HCT116 (cell line): Measurements from ENCODE around the gene UTS2R. TPM values are rescaled to one million over a fixed set of nuclear protein-coding genes. Genes with fewer than 3 reads are reported as not detected.

Experiments
- ATAC-seq: fragments of 200-7000 bp; cut with Tn5 transposase; 2 replicates; pipeline ENCODE4 v1.9.1; 2020; ENCODE audit warnings: mild to moderate bottlenecking, moderate library complexity
- BruUV-seq: library from RNA; stranded (reverse); fragments of 400-500 nt; replicated peaks from 2 replicates; lab custom pipeline; 2021; lab: Mats Ljungman, UMichigan
- CTCF ChIA-PET: fragments of 300-600 bp; sonication (Branson Sonifier 250); formaldehyde crosslinking; loops from one replicate; lab custom pipeline; 2021; ENCODE audit warnings: antibody characterized with exemption; lab: Charles Lee
- POLR2A ChIA-PET: fragments of 300-600, 350-600 bp; sonication (Branson Sonifier 250); formaldehyde crosslinking; loops from one replicate; lab custom pipeline; 2021; ENCODE audit warnings: antibody characterized with exemption; lab: Charles Lee
- RAD21 ChIA-PET, 2 experiments: fragments of 300-600 bp; sonication (Branson Sonifier 250); formaldehyde crosslinking; loops; one replicate each; lab custom pipeline; 2023; ENCODE audit warnings: low total read pairs in 2 of 2; ENCODE audit not compliant: uncharacterized antibody in 2 of 2, unreplicated experiment in 2 of 2, low non-redundant PET in 1 of 2; lab: Charles Lee
- DNase-seq: peaks from one replicate; pipeline ENCODE4 v3.0.0-alpha.2; 2010; ENCODE audit warnings: low read depth, low spot score
- H2AFZ ChIP-seq: fragments of 200-600 bp; shearing (Covaris generic), sonication (generic); 2 replicates; pipeline ENCODE4 v1.6.1; 2017; ENCODE audit warnings: low read depth, mixed run types, mixed read lengths, antibody characterized with exemption, low read length; ENCODE audit not compliant: poor library complexity, severe bottlenecking
- H3K27ac ChIP-seq: 2 replicates; pipeline ENCODE4 v1.5.1; 2012; ENCODE audit warnings: low read depth, low read length
- H3K27me3 ChIP-seq: fragments of 200-600 bp; sonication (generic); 2 replicates; pipeline ENCODE4 v1.6.1; 2016; ENCODE audit warnings: mixed run types, low read length, mixed read lengths; ENCODE audit not compliant: insufficient read depth
- H3K36me3 ChIP-seq, 2 experiments: fragments of 200-500 bp in 1 of 2; fragments of 200-600 bp in 1 of 2; sonication (Bioruptor generic) in 1 of 2; sonication (generic) in 1 of 2; 2 replicates each; pipeline versions ENCODE4 v1.5.1 to v1.6.1; 2014 to 2016; ENCODE audit warnings: low read length in 2 of 2, inconsistent platforms in 1 of 2, mixed read lengths in 1 of 2, mixed run types in 1 of 2; ENCODE audit not compliant: insufficient read depth in 2 of 2, control insufficient read depth in 1 of 2
- H3K4me1 ChIP-seq, 2 experiments: fragments of 200-600 bp in 1 of 2; sonication (generic) in 1 of 2; 2 replicates each; pipeline versions ENCODE4 v1.5.1 to v1.6.1; 2012 to 2017; ENCODE audit warnings: low read length in 2 of 2, inconsistent platforms in 1 of 2, mild to moderate bottlenecking in 1 of 2, mixed read lengths in 1 of 2, mixed run types in 1 of 2, moderate library complexity in 1 of 2; ENCODE audit not compliant: insufficient read depth in 2 of 2, control insufficient read depth in 1 of 2
- H3K4me2 ChIP-seq: fragments of 200-600 bp; sonication (generic); 2 replicates; pipeline ENCODE4 v1.6.1; 2017; ENCODE audit warnings: mixed run types, low read length, mixed read lengths
- H3K4me3 ChIP-seq, 2 experiments: fragments of 200-600 bp in 1 of 2; sonication (generic) in 1 of 2; replicated peaks in 1 of 2; 2 replicates each; pipeline ENCODE4 v1.5.1; 2011 to 2016; ENCODE audit warnings: low read length in 2 of 2, control low read depth in 1 of 2, low read depth in 1 of 2, mild to moderate bottlenecking in 1 of 2, mixed read lengths in 1 of 2, mixed run types in 1 of 2
- H3K79me2 ChIP-seq: fragments of 200-600 bp; sonication (generic); 2 replicates; pipeline ENCODE4 v1.6.1; 2017; ENCODE audit warnings: mild to moderate bottlenecking, mixed run types, low read length, moderate library complexity, mixed read lengths; ENCODE audit not compliant: insufficient read depth
- H3K9ac ChIP-seq: fragments of 200-600 bp; sonication (generic); 2 replicates; pipeline ENCODE4 v1.6.1; 2016; ENCODE audit warnings: low read length, mixed read lengths
- H3K9me2 ChIP-seq: fragments of 200-600 bp; sonication (generic), shearing (Covaris generic); 2 replicates; pipeline ENCODE4 v1.6.1; 2017; ENCODE audit warnings: mixed run types, mild to moderate bottlenecking, moderate library complexity; ENCODE audit not compliant: insufficient read depth
- H3K9me3 ChIP-seq, 2 experiments: fragments of 200-500 bp in 1 of 2; fragments of 200-600 bp in 1 of 2; sonication (Bioruptor generic) in 1 of 2; sonication (generic) in 1 of 2; 2 replicates each; pipeline ENCODE4 v1.6.1; 2014 to 2017; ENCODE audit warnings: low read length in 2 of 2, mixed read lengths in 2 of 2, inconsistent platforms in 1 of 2, low read depth in 1 of 2, mild to moderate bottlenecking in 1 of 2, mixed run types in 1 of 2, moderate library complexity in 1 of 2; ENCODE audit not compliant: control insufficient read depth in 1 of 2, insufficient read depth in 1 of 2
- H4K20me1 ChIP-seq: fragments of 200-600 bp; sonication (generic), shearing (Covaris generic); 2 replicates; pipeline ENCODE4 v1.6.1; 2017; ENCODE audit warnings: mixed run types, mild to moderate bottlenecking, moderate library complexity; ENCODE audit not compliant: insufficient read depth
- ATF3 ChIP-seq: IDR thresholded peaks from 2 replicates; pipeline ENCODE4 v1.6.1; 2012
- CEBPB ChIP-seq: IDR thresholded peaks from 2 replicates; pipeline ENCODE4 v1.6.1; 2012; ENCODE audit warnings: low read depth
- EGR1 ChIP-seq: IDR thresholded peaks from 2 replicates; pipeline ENCODE4 v1.6.1; 2012; ENCODE audit warnings: low read depth
- EZH2 ChIP-seq: fragments of 200-600 bp; sonication (generic); IDR thresholded peaks from 2 replicates; pipeline ENCODE4 v1.6.1; 2017; ENCODE audit warnings: antibody characterized with exemption, mixed run types
- EZH2phosphoT487 ChIP-seq: fragments of 200-600 bp; IDR thresholded peaks from 2 replicates; pipeline ENCODE4 v1.6.1; 2018; ENCODE audit warnings: antibody characterized with exemption, borderline replicate concordance
- MAX ChIP-seq: IDR thresholded peaks from 2 replicates; pipeline ENCODE4 v1.6.1; 2012
- POLR2A ChIP-seq: IDR thresholded peaks from 2 replicates; pipeline ENCODE4 v1.7.0; 2011; ENCODE audit warnings: borderline replicate concordance; ENCODE audit not compliant: insufficient read depth, insufficient read length; ENCODE audit errors: extremely low read depth
- RAD21 ChIP-seq: IDR thresholded peaks from 2 replicates; pipeline ENCODE4 v1.6.1; 2012; ENCODE audit warnings: low read depth, mild to moderate bottlenecking
- REST ChIP-seq: IDR thresholded peaks from 2 replicates; pipeline ENCODE4 v1.6.1; 2012; ENCODE audit warnings: low read depth
- SIN3A ChIP-seq: IDR thresholded peaks from 2 replicates; pipeline ENCODE4 v1.6.1; 2012; ENCODE audit warnings: low read depth
- SP1 ChIP-seq: IDR thresholded peaks from 2 replicates; pipeline ENCODE4 v1.6.1; 2012; ENCODE audit warnings: low read depth
- TCF7L2 ChIP-seq: IDR thresholded peaks from 2 replicates; pipeline ENCODE4 v1.7.0; 2011; ENCODE audit warnings: borderline replicate concordance, inconsistent platforms; ENCODE audit not compliant: insufficient read depth, insufficient read length; ENCODE audit errors: extremely low read depth
- intact Hi-C: fragments of 100-400 bp; cut with micrococcal nuclease; formaldehyde crosslinking; loops from 2 replicates; pipeline ENCODE4 v1.10.0; 2022
- total RNA-seq: library from RNA; stranded (reverse); gene quantifications from one replicate; pipeline ENCODE4 v1.2.1, GENCODE V29; 2021; ENCODE audit not compliant: unreplicated experiment

The UTS2R gene
- total RNA-seq, 1 experiment from 2014 or later: not detected

GRCh38 chr17:82351254-82351712, 20.3 kb upstream of the UTS2R start:
- Histone ChIP-seq H3K4me2 (0 out of 2 replicates have a peak overlapping the region, but pooled peaks have one; percentile 36), H3K9me2 (no peaks in the 10 kb centered on the region), H3K9ac (no peak overlapping the region), H4K20me1 (no peaks in the 10 kb centered on the region), H3K36me3 (no peaks in the 10 kb centered on the region), H3K4me3 (no peak overlapping the region), H3K9me3 (no peaks in the 10 kb centered on the region), H3K27ac (no peak overlapping the region), H3K27me3 (no peaks in the 10 kb centered on the region), H3K4me1 (peaks cover 2 to 20% of the 10 kb centered on the region in 2 experiments; a peak in 3 of 4 replicates), H2AFZ (no peak overlapping the region), H3K79me2 (no peaks in the 10 kb centered on the region)
- RAD21 ChIA-PET: interaction anchor here in 1 of 2 experiments (0.7 kb wide), 1 partner anchor 322 kb away, joined by 3 read pairs; no protein-coding TSS in a partner anchor
- no peak for DNase-seq
- BruUV-seq: no TSS peak
- TF ChIP-seq TCF7L2 (no peak), POLR2A (no peak), CEBPB (no peak), SIN3A (no peak), EZH2phosphoT487 (no peak), ATF3 (no peak), SP1 (no peak), EZH2 (no peak), MAX (no peak), EGR1 (no peak), RAD21 (no peak), REST (no peak)
- CTCF ChIA-PET: interaction anchor here (1.1 to 1.6 kb wide), 2 partner anchors 50 to 109 kb away, joined by 3 to 6 read pairs; no protein-coding TSS in a partner anchor
- intact Hi-C loops: loop anchor here (5.0 kb wide), 3 partner anchors 201 to 416 kb away; partner anchors contain the start of gene RAC3
- ATAC-seq: no peak
- POLR2A ChIA-PET: no interaction called here
